Esophagus (tissue), 2 donors: ENCODE results near the gene YES1. TPM values are rescaled to one million over a fixed set of nuclear protein-coding genes. Genes with fewer than 3 reads are reported as not detected.
A peak's percentile ranks its signal among the peaks of the same experiment; 100 is the strongest.

Experiments
- H3K27ac ChIP-seq, 2 donors: one replicate each; pipeline ENCODE4 v1.5.1; 2013; ENCODE audit warnings: low read depth in 2 of 2, mild to moderate bottlenecking in 2 of 2, inconsistent platforms in 1 of 2, low read length in 1 of 2, moderate library complexity in 1 of 2
- H3K27me3 ChIP-seq, 2 donors: one replicate each; pipeline ENCODE4 v1.6.1; 2013; ENCODE audit warnings: low read length in 2 of 2, control low read depth in 1 of 2, mild to moderate bottlenecking in 1 of 2; ENCODE audit not compliant: insufficient read depth in 2 of 2, control insufficient read depth in 1 of 2
- H3K36me3 ChIP-seq, 2 donors: one replicate each; pipeline ENCODE4 v1.6.1; 2013; ENCODE audit warnings: low read length in 1 of 2; ENCODE audit not compliant: control insufficient read depth in 2 of 2, insufficient read depth in 2 of 2
- H3K4me1 ChIP-seq, 2 donors: one replicate each; pipeline ENCODE4 v1.6.1; 2013; ENCODE audit warnings: low read length in 1 of 2; ENCODE audit not compliant: control insufficient read depth in 2 of 2, insufficient read depth in 2 of 2
- H3K4me3 ChIP-seq, 2 donors: one replicate each; pipeline ENCODE4 v1.5.1; 2013; ENCODE audit warnings: low read length in 2 of 2, mild to moderate bottlenecking in 2 of 2, low read depth in 1 of 2, moderate library complexity in 1 of 2
- H3K9me3 ChIP-seq, 2 donors: one replicate each; pipeline ENCODE4 v1.6.1; 2013; ENCODE audit warnings: mild to moderate bottlenecking in 2 of 2, low read depth in 1 of 2, low read length in 1 of 2, moderate library complexity in 1 of 2; ENCODE audit not compliant: control insufficient read depth in 2 of 2, insufficient read depth in 1 of 2
- WGBS, 2 donors: extraction: QIAGEN DNeasy Blood & Tissue Kit; methylation state at CpG; one replicate each; pipeline ENCODE4 v1.1.7; 2013; 5-methylcytosine and 5-hydroxymethylcytosine counted together
- polyA plus RNA-seq, 2 donors: library from polyadenylated mRNA; stranded (reverse); fragments of 200-250 nt; gene quantifications; one replicate each; pipeline ENCODE4 v1.2.3, GENCODE V29; 2013
- donor health status: healthy with polysubstance abuse.
- donor health status: Bipolar disorder and iron deficiency.

YES1 gene
- polyA plus RNA-seq, 2 donors: 15.4 to 18.4 TPM

DNA sequence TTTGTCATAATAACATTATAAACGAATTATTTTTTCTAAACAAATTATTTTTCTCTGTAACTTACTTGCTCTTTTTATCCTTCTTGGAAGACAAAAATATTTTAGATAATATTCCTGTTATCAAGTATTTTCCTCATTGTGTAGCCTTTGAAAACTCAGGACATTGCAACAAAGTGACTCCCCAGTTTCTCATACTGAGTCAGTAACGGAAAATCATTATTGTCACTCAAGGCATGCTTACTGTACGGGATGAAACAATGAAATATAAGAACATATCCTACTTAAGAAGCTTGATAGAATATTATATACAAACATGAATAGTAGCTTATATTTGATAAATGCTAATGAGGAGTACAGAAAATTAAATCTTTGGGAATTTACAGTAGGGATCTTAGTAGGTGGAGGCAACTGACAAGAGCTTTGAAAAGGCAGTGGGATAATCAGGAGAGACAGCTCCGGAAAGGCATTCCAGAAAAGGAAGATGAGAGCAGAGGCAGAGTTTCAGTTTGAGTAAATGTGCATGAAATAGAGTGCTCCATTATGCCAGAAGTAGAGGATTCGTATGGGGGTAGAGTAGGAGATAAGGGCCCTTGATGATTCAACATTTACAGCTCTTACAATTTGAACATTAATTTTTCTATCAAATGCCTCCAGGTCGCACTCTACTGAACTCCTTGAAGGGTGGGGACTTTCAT is 14.0 kb upstream of the YES1 start:
- Histone ChIP-seq H3K4me1 (no peaks in the 10 kb centered on the region), H3K27me3 (no peaks in the 10 kb centered on the region), H3K9me3 (no peaks in the 10 kb centered on the region), H3K27ac (no peak overlapping the region), H3K36me3 (no peaks in the 10 kb centered on the region), H3K4me3 (no peak overlapping the region)
- 84 to 89% methylated on average over 6 of the region's 6 CpGs for WGBS, 2 donors

- Histone ChIP-seq H3K27ac (no peak overlapping the region), H3K9me3 (no peaks in the 10 kb centered on the region), H3K27me3 (no peaks in the 10 kb centered on the region), H3K4me1 (no peaks in the 10 kb centered on the region), H3K4me3 (no peak overlapping the region), H3K36me3 (no peaks in the 10 kb centered on the region)
- WGBS, 2 donors: 44 to 56% methylated on average over 2 of the region's 2 CpGs
Observed at GRCh38 chr18:824179-824578, 12.1 kb upstream of the YES1 start.

DNA sequence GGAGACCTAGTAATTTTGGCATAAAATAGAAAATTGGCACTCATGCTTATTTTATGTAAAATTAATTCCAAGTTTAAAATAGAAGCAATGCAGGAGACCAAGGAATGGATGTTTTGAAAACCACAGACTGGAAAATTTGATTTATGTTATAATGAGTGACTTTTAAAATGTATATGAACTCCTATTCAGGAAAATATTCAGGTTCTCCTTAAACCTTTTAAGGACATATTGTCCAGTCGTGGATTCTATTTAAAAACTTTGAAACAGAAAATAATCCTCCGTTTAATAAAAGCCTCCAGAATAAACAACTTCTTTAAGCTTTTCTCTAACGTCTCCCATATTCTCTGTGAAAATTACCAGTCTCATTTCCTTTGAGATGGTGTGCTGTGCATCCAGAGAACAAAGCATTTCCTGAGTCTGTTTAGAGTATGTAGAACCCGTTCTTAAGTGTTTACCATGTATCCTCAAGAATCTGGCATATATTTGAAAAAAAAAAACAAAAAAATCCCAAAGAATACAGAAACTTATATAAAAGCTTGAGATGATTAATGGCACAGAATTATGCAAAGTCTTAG is 8.6 kb upstream of the YES1 start:
- Histone ChIP-seq H3K4me1 (no peaks in the 10 kb centered on the region), H3K36me3 (no peaks in the 10 kb centered on the region), H3K27me3 (no peaks in the 10 kb centered on the region), H3K27ac (no peak overlapping the region), H3K4me3 (no peak overlapping the region), H3K9me3 (no peaks in the 10 kb centered on the region)
- WGBS, 2 donors: 37 to 50% methylated on average over 4 of the region's 4 CpGs

- WGBS, 2 donors: 34 to 42% methylated on average over 2 of the region's 2 CpGs
- Histone ChIP-seq H3K4me1 (peaks cover 0 to 5% of the 10 kb centered on the region in 2 donors), H3K27me3 (no peaks in the 10 kb centered on the region), H3K9me3 (no peaks in the 10 kb centered on the region), H3K4me3 (no peak overlapping the region), H3K36me3 (no peaks in the 10 kb centered on the region), H3K27ac (no peak overlapping the region)
Observed at GRCh38 chr18:816869-817268, 4.8 kb upstream of the YES1 start.

- WGBS, 2 donors: 84 to 96% methylated on average over 4 of the region's 4 CpGs
- no peaks in the 10 kb centered on the region for H3K9me3 ChIP-seq
- H3K27ac ChIP-seq: no peak overlapping the region
- H3K4me1 ChIP-seq: peaks cover 0 to 5% of the 10 kb centered on the region in 2 donors
- no peak overlapping the region for H3K4me3 ChIP-seq
- no peaks in the 10 kb centered on the region for H3K36me3 ChIP-seq
- H3K27me3 ChIP-seq: no peaks in the 10 kb centered on the region
Observed at GRCh38 chr18:816088-816653, 4.1 kb upstream of the YES1 start.

GRCh38 chr18:815353-815752 is 3.3 kb upstream of the YES1 start:
- H3K27ac ChIP-seq: no peak overlapping the region
- H3K4me3 ChIP-seq: no peak overlapping the region
- H3K27me3 ChIP-seq: no peaks in the 10 kb centered on the region
- H3K4me1 ChIP-seq: peaks cover 0 to 5% of the 10 kb centered on the region in 2 donors
- 91 to 95% methylated on average over 3 of the region's 3 CpGs for whole genome bisulfite sequencing, 2 donors
- no peaks in the 10 kb centered on the region for H3K9me3 ChIP-seq
- H3K36me3 ChIP-seq: no peaks in the 10 kb centered on the region

- WGBS, 2 donors: 77 to 78% methylated on average over 4 of the region's 4 CpGs
- no peak overlapping the region for H3K27ac ChIP-seq
- no peak overlapping the region for H3K4me3 ChIP-seq
- H3K36me3 ChIP-seq: no peaks in the 10 kb centered on the region
- H3K4me1 ChIP-seq: peaks cover 0 to 5% of the 10 kb centered on the region in 2 donors
- H3K27me3 ChIP-seq: no peaks in the 10 kb centered on the region
- no peaks in the 10 kb centered on the region for H3K9me3 ChIP-seq
Observed at GRCh38 chr18:814300-815084, 2.5 kb upstream of the YES1 start.

- H3K9me3 ChIP-seq: no peaks in the 10 kb centered on the region
- 46% methylated on average over 18 of the region's 18 CpGs for WGBS, 2 donors
- H3K36me3 ChIP-seq: no peaks in the 10 kb centered on the region
- peak overlapping the region; percentile 84 to 98 for H3K4me3 ChIP-seq
- H3K4me1 ChIP-seq: peaks cover 0 to 5% of the 10 kb centered on the region in 2 donors
- peak overlapping the region; percentile 90 to 99 for H3K27ac ChIP-seq
- H3K27me3 ChIP-seq: no peaks in the 10 kb centered on the region
Observed at GRCh38 chr18:813172-814071, 1.4 kb upstream of the YES1 start.
